Retina (tissue), 1 donor: ENCODE results near the gene RGS12.

Experiments
- DNase-seq: peaks from one replicate; pipeline ENCODE4 v3.0.0-alpha.2; 2016

The RGS12 gene

DNA sequence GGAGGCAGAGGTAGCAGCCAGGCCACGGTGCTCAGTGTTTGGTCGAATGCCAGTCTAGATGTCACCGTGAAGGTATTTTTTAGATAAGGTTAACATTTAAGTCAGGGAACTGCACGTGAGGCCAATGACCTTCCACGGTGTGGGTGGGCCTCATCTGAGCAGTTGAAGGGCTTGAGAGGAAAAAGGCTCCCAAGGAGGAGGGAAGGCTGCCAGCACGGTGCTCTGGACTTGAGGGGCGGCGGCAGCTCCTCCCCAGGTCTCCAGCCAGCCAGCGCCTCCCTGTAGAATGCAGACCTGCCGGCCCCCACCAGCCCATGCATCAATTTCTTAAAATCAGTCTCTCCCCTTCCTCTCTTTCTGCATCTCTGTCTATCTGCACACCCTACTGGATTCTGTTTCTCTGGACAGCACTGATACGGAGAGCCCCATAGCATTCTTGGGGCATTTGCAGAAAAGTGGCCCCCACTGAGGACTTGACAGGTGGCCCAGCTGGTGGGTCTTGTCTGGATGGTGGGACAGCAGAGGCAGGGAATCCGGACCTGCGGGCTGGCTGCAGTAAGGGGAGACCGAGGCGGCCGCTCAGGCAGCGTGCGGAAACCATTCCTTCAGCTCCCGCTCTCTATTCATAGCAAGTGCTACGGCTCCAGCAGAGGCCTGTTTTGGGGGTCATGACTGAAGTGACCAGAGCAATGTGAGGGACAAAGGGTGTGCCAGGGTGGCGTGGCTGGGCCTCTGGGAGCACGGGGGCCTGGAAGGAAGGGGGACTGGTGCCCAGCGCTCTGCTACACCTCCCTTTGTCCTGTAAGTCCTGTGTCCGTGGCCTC is 7.9 kb upstream of the RGS12 start:
- no peak for DNase-seq

GRCh38 chr4:3285558-3286334 is 7.1 kb upstream of the RGS12 start:
- no peak for DNase-seq

DNA sequence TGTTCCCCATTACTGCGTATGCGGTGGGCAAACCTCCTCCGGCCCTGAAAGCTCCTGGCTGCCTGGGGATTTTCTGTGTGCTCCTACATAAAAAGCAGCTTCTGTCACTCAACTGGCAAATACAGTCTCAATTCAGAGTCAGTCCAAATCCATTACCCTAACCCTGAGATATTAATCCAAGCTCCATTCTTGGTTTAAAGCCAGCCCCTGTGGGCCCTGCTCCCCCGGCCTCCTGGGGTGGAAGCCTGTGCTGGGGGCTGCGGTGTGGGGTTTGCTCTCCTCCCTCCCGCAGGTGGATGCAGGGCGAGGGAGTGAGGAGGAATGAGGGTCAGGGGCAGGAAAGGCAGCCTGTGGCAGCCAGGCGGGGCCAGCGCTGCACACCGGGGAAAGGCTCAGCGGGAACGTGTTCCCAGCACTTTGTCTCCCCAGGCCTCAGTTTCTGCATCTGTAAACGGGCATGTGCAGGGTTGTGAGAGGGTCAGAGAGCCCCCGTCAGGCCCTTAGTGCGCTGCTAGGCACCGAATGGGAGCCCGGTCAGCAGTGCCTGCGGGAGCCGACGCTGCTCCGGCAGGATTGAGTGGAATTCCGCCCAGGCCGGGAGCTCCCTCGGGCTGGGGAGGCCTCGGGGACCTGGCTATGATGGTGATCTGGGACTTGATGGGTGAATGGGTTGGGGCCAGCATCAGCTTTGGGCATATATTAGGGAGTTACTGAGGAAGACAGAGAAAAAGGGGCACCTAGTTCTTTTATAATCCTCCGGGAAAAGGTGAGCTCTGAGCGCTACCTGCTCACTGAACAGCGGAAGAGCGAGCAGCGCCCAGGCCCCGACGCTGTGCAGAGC is 6.3 kb upstream of the RGS12 start:
- DNase-seq = no peak

GRCh38 chr4:3287271-3287971 is 5.4 kb upstream of the RGS12 start:
- DNase-seq = no peak

DNA sequence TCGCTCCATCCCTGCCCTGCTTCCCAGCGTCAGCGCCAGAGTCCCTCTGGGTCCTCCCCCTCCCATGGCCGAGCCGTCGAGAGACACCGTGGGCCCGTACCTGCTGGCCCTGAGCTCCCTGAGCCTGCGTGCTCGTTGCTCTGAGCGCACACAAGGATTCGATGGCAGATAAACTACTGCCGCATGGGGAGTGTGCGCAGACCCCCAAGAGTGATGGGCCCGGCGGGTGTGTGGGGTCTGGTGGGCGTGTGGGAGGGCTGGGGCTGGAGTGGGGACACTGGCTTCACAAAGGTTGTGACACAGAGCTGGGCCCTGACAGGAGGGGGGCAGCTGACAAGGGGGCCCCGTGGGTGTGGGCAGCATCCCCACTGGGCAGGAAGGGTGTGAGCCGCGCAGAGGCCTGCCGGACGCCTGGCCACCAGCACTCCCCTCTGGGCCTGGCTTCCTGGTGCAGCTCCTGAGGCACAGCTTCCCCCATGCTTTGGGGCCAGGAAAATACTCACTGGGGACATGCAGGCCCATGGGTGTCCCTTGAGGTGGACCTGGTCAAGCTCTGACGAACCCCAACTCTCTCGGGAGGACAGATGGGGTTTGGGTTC is 4.8 kb upstream of the RGS12 start:
- DNase-seq = no peak

- no peak for DNase-seq
Measured at GRCh38 chr4:3288571-3289094, 4.2 kb upstream of the RGS12 start.

DNA sequence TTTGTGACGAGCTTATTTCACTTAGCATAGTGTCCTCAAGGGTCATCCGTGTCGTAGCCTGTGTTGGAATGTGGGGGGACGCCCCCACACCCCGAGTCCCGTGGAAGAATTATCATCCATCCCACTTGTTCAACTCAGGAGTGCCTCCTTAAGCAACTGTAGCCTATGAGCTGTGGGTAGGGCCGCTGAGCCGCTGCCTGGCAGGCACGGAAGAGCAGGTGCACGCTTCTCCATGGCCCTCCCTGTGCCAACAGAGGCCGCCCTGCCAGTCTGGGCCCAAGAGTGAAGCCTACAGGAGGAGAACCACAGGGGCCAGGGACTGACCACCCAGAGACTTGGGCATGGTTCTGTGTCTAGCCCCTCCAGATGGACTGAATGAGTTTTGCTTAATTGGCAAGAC is 2.3 kb upstream of the RGS12 start:
- no peak for DNase-seq

DNA sequence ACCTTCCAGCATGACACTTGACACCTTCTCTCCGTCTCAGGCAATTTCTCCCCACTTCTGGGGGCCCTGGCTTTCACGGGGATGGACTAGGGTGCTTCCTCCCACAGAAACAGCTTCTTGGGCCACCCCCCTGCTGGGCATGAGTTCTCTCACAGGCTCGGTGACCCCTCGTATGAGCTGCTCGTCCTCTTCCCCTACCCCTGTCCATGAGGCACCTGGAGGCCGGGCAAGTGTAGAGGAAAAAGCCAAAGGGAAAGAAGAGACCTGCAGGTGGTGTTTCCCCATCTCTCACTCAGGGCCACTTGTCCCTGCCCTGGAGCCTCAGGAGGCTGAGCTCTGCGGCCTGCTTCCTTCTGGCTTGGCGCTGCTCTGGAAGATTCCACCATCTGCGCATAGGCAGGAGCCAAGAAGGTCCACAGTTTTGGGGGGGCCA is 1.9 kb upstream of the RGS12 start:
- DNase-seq = no peak

DNA sequence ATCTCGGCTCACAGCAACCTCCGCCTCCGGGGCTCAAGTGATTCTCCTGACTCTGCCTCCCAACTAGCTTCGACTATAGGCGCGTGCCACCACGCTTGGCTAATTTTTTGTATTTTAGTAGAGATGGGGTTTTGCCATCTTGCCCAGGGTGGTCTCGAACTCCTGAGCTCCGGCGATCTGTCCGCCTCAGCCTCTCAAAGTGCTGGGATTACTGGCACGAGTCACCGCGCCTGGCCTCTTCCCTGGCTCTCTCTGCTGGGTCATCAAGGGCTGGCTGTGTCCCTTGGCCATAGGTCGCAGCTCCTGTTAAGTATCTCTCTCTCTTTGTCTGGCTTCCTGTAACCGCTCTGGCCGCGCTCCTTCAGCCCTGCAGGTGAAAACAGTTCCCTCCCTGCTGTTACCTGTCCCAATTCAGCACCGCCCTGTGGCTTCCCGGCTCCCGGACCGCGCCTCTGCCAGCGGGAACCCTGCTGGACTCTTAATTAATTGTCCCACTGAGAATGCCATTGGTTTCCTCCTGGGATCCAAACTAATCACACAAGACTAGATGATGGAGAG is 1.3 kb upstream of the RGS12 start:
- peak; percentile 78 for DNase-seq

- no peak for DNase-seq
Measured at GRCh38 chr4:3291969-3292570, 751 bp upstream of the RGS12 start.

DNA sequence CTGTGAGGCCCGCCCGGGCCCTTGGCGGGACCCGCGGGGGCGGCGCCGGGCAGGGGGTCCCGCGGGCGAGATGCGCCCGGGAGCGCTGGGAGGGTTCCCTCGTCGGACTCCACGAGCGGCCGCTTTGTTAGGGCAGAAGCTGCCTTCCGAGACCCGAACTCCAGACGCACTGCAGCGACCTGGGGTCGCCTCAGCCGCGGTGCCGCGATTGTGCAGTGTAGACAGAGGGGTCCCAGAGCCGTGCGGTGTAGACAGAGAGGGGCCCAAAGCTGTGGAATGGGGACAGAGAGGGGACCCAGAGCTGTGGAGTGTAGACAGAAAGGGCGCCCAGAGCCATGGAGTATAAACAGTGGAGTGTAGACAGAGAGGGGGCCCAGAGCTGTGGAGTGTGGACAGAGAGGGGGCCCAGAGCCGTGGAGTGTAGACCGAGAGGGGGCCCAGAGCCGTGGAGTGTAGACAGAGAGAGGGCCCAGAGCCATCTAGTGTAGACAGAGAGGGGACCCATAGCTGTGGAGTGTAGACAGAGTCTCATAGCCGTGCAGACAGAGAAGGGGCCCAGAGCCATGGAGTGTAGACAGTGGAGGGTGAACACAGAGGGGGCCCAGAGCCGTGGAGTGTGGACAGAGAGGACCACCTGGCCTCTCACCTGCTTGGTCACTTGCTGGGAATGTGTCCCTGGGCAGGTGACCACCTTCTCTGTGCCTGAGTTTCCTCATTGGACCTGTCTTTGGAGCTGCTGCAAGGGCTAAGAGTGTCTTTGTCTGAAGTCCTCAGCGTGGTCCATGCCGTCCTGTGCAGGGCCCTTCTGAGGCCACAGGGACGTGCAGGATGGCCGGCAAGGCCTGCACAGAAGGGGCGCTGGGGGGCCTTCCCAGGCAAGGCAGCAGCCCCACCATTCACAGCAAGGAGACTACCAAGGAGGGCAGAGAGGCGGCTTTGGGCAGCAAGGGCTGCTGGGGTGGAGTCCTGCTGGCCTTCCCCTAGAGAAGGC is 875 bp downstream of the RGS12 start:
- DNase-seq = no peak

DNA sequence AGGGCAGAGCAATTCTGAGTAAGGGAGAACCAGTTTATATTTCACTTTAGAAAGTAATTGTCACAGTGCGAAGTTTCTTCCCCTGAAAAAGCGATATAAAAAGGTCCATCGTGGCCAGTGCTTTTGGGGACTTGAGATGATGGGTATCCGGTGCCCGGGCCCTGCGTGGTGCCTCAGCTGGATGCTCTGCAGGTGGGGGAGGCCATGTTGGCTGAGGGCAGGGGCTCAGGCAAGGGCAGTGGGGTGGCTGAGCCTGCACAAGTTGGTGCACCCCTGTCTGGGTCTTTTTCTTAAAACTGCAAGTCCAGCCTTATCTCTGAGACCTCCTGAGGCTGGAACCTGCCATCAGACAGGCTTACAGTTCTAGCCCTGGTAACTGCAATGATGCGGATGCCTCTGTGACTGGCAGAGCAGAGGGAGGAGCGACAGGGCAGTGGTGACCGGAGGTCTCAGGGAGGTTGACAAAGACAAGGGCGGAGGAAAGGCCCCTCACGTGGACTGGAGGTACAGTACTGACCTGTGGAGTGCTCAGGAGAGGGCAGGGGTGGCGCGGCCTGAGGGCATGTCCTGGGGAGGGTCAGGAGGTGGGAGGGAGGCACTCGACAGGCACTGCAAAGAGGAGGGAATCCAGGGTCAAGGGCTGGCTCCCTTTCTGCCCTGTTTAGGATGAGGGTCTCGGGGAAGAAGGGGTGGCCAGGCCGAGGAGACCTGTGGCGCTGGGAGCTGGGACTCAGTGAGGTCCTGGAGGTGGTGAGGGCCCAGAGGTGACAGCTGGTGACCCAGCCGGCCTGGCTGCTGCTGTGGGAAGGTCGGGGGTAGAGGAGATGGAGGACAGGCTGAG is 1.8 kb downstream of the RGS12 start:
- DNase-seq = no peak

DNA sequence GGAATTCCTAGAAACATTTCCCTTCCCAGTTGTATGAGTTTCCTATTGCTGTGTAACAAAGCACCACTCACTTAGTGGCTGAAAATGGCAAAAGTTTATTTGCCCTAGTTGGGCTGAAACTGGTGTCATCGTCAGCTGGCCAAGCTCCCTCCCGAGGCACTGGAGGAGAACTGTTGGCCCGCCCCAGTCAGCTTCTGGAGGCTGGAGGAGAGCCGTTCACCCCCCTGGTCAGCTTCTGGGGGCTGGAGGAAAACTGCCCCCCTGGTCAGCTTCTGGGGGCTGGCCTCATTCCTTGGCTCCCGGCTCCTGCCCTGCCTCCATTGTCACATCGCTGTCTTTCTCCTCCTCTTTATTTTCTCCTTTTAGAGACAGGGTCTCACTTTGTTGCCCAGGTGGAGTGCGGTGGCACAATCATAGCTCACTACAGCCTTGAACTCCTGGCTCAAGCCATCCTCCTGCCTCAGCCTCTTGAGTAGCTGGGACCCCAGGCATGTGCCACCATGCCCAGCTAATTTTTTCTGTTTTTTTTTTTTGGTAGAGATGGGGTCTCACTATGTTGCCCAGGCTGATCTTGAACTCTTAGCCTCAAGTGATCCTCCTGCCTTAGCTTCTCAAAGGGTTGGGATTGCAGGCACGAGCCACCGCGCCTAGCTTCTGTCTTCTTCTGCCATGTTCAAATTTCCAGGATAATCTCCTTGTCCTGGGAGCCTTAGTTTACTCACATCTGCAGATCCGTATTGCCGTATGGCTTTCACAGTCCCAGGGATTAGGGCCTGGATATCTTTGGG is 3.2 kb downstream of the RGS12 start:
- DNase-seq = no peak

GRCh38 chr4:3296651-3297050 is 3.8 kb downstream of the RGS12 start:
- DNase-seq = no peak

- DNase-seq = no peak
Measured at GRCh38 chr4:3297066-3297859, 4.4 kb downstream of the RGS12 start.

- no peak for DNase-seq
Measured at GRCh38 chr4:3299122-3299975, 6.5 kb downstream of the RGS12 start.
